ENCODE results near the gene SUCO. TPM values are rescaled to one million over a fixed set of nuclear protein-coding genes. Genes with fewer than 3 reads are reported as not detected.

SUCO gene
- polyA plus RNA-seq, 1 donor from 2014 or later: 13.3 TPM

DNA sequence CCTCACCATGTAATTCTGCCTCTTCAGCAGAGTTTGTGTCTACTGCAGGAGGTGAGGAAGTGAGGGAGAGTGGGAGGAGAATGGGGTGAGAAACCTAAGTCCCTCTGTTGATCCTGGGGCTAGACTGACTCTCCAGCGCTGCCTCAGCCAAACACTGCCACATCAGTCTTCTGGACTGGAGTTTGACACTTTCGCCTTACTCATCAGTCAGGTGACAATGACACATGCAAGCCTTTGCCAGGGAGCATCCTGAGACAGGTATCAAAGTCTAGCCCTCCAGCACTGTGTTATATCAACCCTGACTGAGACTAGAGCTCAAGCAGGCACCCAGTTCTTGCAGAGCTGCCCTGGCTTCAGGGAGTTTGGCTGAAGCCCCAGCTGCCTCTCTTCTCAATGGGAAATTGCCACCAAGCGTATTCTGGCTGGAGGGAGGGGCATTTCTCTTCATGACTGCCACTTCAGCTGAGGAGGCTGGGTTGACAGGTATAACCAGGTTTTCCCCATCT lies 33.3 kb upstream of the SUCO start:
- no peak overlapping the region for H3K27ac Mint-ChIP-seq
- no peaks in the 10 kb centered on the region for H3K27me3 Mint-ChIP-seq
- peaks cover 2% of the 10 kb centered on the region for H3K36me3 Mint-ChIP-seq
- no peaks in the 10 kb centered on the region for H3K4me1 Mint-ChIP-seq
- H3K9me3 Mint-ChIP-seq: no peaks in the 10 kb centered on the region
- H3K4me3 Mint-ChIP-seq: no peak overlapping the region

DNA sequence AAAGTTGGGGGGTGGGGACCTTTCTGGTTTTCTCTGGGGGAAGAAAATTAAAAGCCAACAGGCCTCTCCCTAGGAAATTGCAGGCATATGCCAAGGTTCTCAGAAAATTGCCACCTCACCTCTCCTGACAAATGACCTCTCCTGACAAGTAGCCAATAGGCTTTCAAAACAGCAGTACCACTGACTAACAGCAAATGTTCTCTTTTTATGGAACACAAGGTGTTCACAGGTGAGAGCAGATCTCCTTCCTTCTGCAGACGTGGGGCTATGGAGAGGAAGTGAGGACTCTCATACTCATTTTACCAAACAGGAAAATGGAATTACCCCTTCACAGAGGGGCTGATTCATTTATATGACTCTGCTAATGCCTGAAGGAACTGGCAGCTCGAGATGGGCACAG lies 32.7 kb upstream of the SUCO start:
- Mint-ChIP-seq H3K9me3 (no peaks in the 10 kb centered on the region), H3K4me1 (no peaks in the 10 kb centered on the region), H3K27me3 (no peaks in the 10 kb centered on the region), H3K27ac (no peak overlapping the region), H3K4me3 (no peak overlapping the region), H3K36me3 (peaks cover 2% of the 10 kb centered on the region)

DNA sequence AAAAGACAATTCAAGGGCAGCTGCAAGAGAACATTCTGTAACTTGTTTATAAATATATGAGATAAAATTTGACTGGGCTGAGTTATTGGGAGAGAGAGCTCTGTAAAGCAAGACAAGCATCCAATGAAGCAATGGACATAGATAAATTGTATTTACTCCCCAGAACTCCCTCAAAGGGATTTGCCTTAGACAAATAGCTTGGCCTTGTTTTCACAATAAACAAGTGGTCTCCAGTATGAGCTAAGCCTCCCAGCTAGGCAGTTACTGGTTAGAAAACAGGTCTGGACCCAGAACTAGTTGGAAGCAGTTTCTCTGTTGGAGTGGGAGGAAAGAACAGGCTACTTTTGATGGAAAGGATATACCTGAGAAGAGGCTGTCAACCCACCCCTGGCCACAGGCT lies 25.2 kb upstream of the SUCO start:
- H3K4me1 Mint-ChIP-seq: no peaks in the 10 kb centered on the region
- H3K27ac Mint-ChIP-seq: no peak overlapping the region
- H3K27me3 Mint-ChIP-seq: no peaks in the 10 kb centered on the region
- H3K36me3 Mint-ChIP-seq: peaks cover 2% of the 10 kb centered on the region
- no peak overlapping the region for H3K4me3 Mint-ChIP-seq
- H3K9me3 Mint-ChIP-seq: no peaks in the 10 kb centered on the region

DNA sequence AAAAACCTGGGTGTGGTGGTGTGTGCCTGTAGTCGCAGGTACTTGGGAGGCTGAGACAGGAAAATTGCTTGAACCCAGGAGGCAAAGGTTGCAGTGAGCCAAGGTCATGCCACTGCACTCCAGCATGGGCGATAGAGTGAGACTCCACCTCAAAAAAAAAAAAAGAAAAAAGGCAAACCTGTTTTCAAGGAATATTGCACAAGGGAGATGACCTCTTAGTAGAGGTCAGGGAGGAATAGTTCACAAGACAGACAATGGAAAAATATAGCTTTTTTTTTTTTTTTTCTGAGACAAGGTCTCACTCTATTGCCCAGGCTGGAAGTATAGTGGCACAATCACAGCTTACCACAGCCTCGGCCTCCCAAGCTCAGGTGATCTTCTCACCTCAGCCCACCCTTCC lies 22.5 kb upstream of the SUCO start:
- no peak overlapping the region for H3K4me3 Mint-ChIP-seq
- no peak overlapping the region for H3K27ac Mint-ChIP-seq
- H3K27me3 Mint-ChIP-seq: no peaks in the 10 kb centered on the region
- no peaks in the 10 kb centered on the region for H3K4me1 Mint-ChIP-seq
- H3K9me3 Mint-ChIP-seq: no peaks in the 10 kb centered on the region
- H3K36me3 Mint-ChIP-seq: no peaks in the 10 kb centered on the region

DNA sequence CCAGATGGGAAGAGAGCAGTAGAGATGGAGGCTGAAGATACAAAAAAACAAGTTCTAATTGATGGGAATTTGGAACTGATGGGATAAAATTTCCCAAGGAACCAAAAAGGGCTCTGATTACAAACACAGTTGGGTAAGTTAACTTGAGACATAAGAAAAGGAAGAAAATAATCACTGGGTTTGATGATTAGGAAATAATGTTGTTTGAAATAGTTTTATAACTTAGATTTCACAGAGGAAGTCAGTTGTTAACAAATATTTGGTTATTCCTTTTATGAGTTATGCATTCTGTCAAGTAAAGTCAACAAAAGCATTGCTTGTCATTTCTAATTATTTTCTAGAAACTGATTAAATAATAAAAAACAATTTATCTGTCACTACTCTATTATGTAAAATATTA lies 20.4 kb upstream of the SUCO start:
- H3K4me3 Mint-ChIP-seq: no peak overlapping the region
- peaks cover 2 to 5% (median 4%) of the 10 kb centered on the region in 3 donors for H3K4me1 Mint-ChIP-seq

DNA sequence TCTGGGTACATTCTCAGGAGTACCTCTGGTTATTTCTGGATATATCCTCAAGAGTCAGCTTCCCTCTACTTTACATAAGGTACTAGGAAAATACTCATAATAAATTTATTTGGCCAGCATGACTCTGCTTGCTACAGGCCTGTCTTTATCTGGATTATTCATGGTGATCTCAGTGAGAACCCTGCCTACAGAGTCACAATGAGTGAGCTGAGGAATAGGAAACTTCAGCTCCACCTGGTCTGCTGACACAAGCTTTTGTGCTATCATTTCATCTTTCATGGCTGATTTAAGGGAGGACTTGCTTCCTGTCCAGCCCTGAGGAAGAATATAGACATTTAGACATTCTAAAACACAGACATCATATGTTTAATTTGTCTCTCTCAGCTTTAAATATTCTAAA lies 19.5 kb upstream of the SUCO start:
- Mint-ChIP-seq H3K4me3 (no peak overlapping the region), H3K9me3 (no peaks in the 10 kb centered on the region), H3K36me3 (no peaks in the 10 kb centered on the region), H3K4me1 (peaks cover 2 to 5% (median 5%) of the 10 kb centered on the region in 3 donors), H3K27me3 (no peaks in the 10 kb centered on the region), H3K27ac (no peak overlapping the region)

More for the DNA sequence above, 20.4 kb upstream of the SUCO start:
- no peaks in the 10 kb centered on the region for H3K9me3 Mint-ChIP-seq
- H3K27ac Mint-ChIP-seq: no peak overlapping the region
- H3K36me3 Mint-ChIP-seq: no peaks in the 10 kb centered on the region
- no peaks in the 10 kb centered on the region for H3K27me3 Mint-ChIP-seq

DNA sequence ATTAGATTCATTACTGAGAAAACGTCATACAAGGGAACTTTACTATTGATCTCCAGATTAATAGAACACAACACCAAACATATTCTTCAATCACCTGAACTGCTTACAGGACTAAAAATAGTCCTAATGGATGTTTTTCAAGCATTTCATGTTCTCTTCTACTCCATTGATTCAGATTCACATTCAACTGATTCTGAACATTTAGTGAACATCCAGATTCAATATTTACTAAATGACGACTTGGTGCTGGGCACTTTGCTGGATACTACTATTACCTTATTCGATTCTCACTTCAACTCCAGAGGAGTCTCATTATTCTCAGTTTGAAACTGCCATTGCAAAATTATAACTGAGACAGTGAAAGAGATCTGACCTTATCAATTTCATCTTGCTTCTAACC lies 18.8 kb upstream of the SUCO start:
- Mint-ChIP-seq H3K9me3 (no peaks in the 10 kb centered on the region), H3K4me3 (no peak overlapping the region), H3K27ac (no peak overlapping the region), H3K4me1 (peaks cover 3 to 5% (median 5%) of the 10 kb centered on the region in 3 donors), H3K36me3 (peaks cover 1% of the 10 kb centered on the region), H3K27me3 (peaks cover 2% of the 10 kb centered on the region)

DNA sequence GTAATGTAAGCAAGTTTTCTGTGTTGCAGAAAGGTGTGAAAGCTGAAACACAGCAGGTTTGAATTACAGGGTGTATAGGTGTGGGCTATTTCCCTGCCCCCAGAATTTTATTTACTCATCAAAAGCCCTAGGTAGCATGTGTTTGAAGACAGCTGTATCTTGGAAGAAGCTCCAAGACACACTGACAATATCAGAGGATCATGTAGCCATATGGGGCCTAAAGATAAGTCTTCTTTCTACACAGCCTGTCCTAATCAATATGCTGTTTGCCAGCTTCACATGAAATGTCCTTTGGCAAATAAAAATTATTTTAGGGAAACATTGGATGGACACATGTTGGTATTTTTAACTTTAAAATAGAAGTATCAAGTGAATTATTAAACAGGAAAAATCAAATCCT lies 17.5 kb upstream of the SUCO start:
- H3K27ac Mint-ChIP-seq: no peak overlapping the region
- peaks cover 3 to 5% (median 5%) of the 10 kb centered on the region in 3 donors for H3K4me1 Mint-ChIP-seq
- H3K27me3 Mint-ChIP-seq: peaks cover 2% of the 10 kb centered on the region
- H3K9me3 Mint-ChIP-seq: no peaks in the 10 kb centered on the region
- peaks cover 1% of the 10 kb centered on the region for H3K36me3 Mint-ChIP-seq
- no peak overlapping the region for H3K4me3 Mint-ChIP-seq

DNA sequence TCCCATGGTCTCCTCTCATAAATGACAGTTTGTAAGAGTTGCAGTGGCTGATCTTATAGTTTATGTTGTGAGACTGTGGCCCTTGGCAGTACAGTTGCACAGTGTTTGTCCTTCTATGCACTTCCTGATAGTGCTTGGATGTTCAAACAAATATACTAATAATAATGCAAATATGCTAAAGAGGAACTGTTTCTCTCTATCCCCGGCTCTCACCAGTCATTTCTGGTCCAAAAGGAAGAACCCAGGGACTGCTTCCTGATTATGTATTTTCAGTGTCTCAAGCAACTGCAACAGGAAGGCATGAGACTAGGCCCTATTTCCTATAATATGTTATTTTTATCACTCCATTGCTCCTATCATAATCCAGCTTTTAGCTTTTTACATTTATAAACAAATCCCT lies 17.0 kb upstream of the SUCO start:
- Mint-ChIP-seq H3K36me3 (peaks cover 1% of the 10 kb centered on the region), H3K4me1 (peaks cover 3 to 5% (median 5%) of the 10 kb centered on the region in 3 donors), H3K27me3 (peaks cover 2% of the 10 kb centered on the region), H3K9me3 (no peaks in the 10 kb centered on the region), H3K27ac (no peak overlapping the region), H3K4me3 (no peak overlapping the region)

DNA sequence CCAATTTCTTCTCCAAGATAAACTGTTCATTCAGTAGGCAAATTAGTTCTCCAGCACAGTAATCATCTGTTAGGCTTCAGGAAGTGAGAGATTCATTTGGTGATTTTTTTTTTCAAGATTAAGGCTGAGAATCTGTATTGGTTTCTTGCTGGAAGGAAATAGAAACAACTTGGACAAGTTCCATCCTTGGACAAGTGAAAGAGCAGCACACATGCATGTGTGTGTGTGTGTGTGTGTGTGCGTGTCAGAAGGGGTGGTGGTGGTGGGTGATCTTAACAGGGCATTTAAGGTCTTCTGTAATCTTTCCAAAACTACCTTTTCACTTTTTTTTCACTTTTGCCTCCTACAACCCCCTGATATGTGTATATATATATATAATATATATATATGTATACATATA lies 15.9 kb upstream of the SUCO start:
- Mint-ChIP-seq H3K36me3 (peaks cover 1% of the 10 kb centered on the region), H3K27ac (peak overlapping the region in 1 of 3 donors; percentile 28), H3K27me3 (peaks cover 2% of the 10 kb centered on the region), H3K4me1 (peaks cover 3 to 5% (median 5%) of the 10 kb centered on the region in 3 donors), H3K4me3 (no peak overlapping the region), H3K9me3 (no peaks in the 10 kb centered on the region)

DNA sequence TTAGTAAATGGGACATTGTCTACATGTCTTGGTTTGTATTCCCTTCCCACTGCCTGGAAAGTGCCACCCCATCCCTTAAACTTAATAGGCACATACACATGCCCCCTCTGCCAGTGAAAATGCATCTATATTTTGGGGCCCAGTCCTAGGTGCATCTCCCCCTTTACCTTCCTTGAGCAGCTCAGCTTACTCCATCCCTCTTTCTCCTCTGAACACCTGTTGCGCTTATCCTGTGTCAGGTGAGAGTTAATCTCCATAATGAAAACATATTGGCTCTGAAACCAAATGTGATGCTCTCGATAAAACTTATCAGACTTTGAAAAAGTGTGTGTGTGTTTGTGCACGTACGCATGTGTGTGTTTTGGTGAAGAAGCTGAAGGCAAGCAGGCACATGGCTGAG lies 15.4 kb upstream of the SUCO start:
- Mint-ChIP-seq H3K4me1 (peaks cover 3 to 5% (median 5%) of the 10 kb centered on the region in 3 donors), H3K36me3 (peaks cover 1% of the 10 kb centered on the region), H3K27ac (no peak overlapping the region), H3K4me3 (no peak overlapping the region), H3K9me3 (no peaks in the 10 kb centered on the region), H3K27me3 (peaks cover 2% of the 10 kb centered on the region)

DNA sequence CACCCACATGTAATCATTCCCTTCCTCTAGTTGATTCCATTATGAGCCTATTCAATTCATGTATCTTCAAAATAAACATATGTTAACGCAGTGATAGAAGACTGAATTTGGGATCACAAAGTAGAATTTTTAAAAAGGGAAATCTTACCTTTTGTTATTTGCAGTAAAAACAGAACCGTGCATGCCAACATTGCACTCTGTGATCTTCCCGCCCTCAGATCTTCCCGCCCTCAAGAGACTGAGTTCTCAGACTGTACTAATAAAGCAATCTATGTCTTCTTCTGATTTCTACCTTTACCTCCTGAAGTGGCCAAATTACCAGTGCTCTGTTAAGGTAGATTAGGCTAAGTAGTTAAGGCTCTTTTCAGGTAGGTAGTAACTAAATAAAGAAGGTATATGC lies 3.6 kb upstream of the SUCO start:
- H3K27me3 Mint-ChIP-seq: peaks cover 2% of the 10 kb centered on the region
- no peak overlapping the region for H3K27ac Mint-ChIP-seq
- H3K36me3 Mint-ChIP-seq: no peaks in the 10 kb centered on the region
- H3K9me3 Mint-ChIP-seq: no peaks in the 10 kb centered on the region
- H3K4me3 Mint-ChIP-seq: no peak overlapping the region
- peaks cover 6 to 17% (median 8%) of the 10 kb centered on the region in 3 donors for H3K4me1 Mint-ChIP-seq

DNA sequence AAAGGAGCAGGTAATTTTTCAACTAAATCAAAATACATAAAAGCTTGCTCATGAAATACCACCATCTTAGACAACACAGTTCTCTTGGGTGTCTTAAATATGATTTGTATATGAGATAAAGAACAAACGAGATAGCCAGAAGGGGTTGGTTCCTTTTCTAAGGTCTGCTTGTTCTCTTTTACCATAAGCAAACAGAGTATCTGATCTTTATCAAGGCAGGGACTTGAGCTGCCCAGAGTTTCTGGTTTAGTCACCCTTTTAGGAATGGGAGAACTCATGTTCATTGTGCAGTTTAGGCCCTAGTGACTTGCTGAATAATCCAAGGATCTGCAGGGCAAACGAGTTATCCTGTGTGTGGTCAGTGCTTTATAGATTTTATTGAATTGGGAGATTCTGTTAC lies 3.0 kb upstream of the SUCO start:
- H3K27ac Mint-ChIP-seq: no peak overlapping the region
- no peaks in the 10 kb centered on the region for H3K9me3 Mint-ChIP-seq
- no peak overlapping the region for H3K4me3 Mint-ChIP-seq
- no peaks in the 10 kb centered on the region for H3K36me3 Mint-ChIP-seq
- H3K4me1 Mint-ChIP-seq: peaks cover 9 to 23% (median 14%) of the 10 kb centered on the region in 3 donors
- H3K27me3 Mint-ChIP-seq: peaks cover 2% of the 10 kb centered on the region

DNA sequence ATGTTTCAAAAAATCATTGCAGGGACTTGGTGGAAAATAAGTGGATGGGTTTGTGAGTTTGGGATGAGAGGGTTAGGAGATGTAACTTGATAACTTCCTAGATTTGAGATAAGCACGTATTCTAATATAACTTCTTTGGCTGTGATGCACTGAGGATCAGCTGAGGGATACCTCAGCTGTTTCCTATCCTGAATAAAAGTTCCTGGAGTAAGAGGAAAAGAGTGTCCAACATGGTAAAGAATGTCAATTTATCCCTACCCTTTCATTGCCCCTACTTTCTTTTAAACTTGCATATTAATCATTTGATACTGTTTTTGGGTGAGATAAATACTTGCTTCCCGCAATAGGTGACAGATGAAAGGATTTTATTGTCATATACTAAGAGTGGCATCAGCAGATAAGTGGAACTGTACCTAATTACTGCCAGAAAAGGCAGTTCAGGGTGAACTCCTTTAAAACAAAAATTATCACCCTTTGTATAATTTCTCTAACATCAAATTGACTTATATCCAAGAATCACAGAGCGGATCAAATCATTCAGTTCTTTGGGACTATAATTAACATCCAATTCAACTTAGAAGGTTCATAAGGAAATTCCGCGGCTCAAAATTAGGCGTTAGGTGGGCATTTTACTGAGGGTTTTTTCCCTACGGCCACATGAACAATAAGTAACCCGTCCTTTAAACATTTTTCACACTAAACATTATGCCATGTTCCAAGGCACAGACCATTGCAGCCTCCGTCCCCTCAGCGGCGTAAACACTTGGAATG lies 1.4 kb upstream of the SUCO start:
- peaks cover 10 to 36% (median 20%) of the 10 kb centered on the region in 3 donors for H3K4me1 Mint-ChIP-seq
- H3K4me3 Mint-ChIP-seq: peak overlapping the region; percentile 86 to 100 (median 98)
- peaks cover 2% of the 10 kb centered on the region for H3K27me3 Mint-ChIP-seq
- peak overlapping the region; percentile 86 to 100 (median 98) for H3K27ac Mint-ChIP-seq
- no peaks in the 10 kb centered on the region for H3K36me3 Mint-ChIP-seq
- H3K9me3 Mint-ChIP-seq: no peaks in the 10 kb centered on the region

DNA sequence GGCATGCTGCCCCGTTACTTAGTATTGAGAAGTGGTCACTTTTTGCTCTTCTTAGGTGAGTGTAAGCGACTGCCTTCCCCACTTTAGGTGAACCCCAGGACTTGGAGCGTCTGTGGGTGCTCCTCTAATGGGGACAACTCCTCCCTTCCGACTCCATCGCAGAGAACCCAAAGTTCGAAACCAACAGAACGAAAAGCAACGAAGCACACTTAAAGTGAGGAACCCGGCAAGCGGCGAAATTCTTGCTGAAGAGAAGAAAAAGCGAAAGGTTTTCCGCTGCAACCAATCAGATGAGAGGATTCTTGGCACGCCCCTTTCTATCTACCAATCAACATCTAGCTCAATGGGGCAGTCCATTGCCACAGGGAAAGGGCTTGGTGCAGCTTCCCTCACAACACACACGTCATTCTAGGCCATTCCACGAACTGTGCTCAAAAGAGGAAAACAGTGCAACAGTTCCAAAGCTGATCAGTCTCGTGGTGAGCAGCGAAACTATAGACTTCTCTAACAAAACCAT lies 709 bp upstream of the SUCO start:
- peak overlapping the region; percentile 86 to 100 (median 98) for H3K27ac Mint-ChIP-seq
- H3K4me1 Mint-ChIP-seq: peaks cover 10 to 40% (median 23%) of the 10 kb centered on the region in 3 donors
- H3K9me3 Mint-ChIP-seq: no peaks in the 10 kb centered on the region
- H3K4me3 Mint-ChIP-seq: peak overlapping the region; percentile 86 to 100 (median 98)
- peaks cover 2% of the 10 kb centered on the region for H3K27me3 Mint-ChIP-seq
- H3K36me3 Mint-ChIP-seq: no peaks in the 10 kb centered on the region

Data from IgD-negative memory B cell (primary cell).